ENCODE results near the gene SEMA6A. TPM values are rescaled to one million over a fixed set of nuclear protein-coding genes. Genes with fewer than 3 reads are reported as not detected.

The SEMA6A gene
- total RNA-seq, 1 experiment from 2014 or later, result not detected

- H3K9me3 ChIP-seq, result no peaks in the 10 kb centered on the region
- H3K36me3 ChIP-seq, result no peaks in the 10 kb centered on the region
- H3K4me3 ChIP-seq, result no peak overlapping the region
- H3K27me3 ChIP-seq, result no peaks in the 10 kb centered on the region
- no peak for DNase-seq
Measured at GRCh38 chr5:116448450-116448849, 126.2 kb downstream of the SEMA6A start.

GRCh38 chr5:116446356-116447005 lies 128.1 kb downstream of the SEMA6A start:
- Histone ChIP-seq H3K27me3 (no peaks in the 10 kb centered on the region), H3K9me3 (no peaks in the 10 kb centered on the region), H3K36me3 (no peaks in the 10 kb centered on the region), H3K4me3 (no peak overlapping the region)
- DNase-seq, result no peak

DNA sequence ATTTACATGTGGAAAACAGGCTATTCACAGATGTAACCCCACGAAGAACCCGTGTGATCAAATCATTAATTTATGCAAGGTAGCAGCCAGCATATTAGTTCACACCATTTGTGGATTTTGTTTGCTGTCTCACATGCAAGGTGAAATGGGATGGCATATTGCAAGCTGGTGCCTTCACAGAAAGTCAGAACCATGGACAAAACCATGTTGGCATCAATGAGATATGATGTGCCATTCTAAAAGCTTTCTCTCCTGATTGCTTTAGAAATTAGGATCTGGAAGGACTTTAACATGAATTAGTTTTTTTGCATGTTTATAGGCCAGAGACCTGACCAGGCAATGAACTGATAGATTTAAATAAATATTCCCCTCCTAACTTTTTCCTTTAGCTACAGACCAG lies 129.3 kb downstream of the SEMA6A start:
- Histone ChIP-seq H3K4me3 (no peak overlapping the region), H3K27me3 (no peaks in the 10 kb centered on the region), H3K36me3 (no peaks in the 10 kb centered on the region), H3K9me3 (no peaks in the 10 kb centered on the region)
- no peak for DNase-seq

DNA sequence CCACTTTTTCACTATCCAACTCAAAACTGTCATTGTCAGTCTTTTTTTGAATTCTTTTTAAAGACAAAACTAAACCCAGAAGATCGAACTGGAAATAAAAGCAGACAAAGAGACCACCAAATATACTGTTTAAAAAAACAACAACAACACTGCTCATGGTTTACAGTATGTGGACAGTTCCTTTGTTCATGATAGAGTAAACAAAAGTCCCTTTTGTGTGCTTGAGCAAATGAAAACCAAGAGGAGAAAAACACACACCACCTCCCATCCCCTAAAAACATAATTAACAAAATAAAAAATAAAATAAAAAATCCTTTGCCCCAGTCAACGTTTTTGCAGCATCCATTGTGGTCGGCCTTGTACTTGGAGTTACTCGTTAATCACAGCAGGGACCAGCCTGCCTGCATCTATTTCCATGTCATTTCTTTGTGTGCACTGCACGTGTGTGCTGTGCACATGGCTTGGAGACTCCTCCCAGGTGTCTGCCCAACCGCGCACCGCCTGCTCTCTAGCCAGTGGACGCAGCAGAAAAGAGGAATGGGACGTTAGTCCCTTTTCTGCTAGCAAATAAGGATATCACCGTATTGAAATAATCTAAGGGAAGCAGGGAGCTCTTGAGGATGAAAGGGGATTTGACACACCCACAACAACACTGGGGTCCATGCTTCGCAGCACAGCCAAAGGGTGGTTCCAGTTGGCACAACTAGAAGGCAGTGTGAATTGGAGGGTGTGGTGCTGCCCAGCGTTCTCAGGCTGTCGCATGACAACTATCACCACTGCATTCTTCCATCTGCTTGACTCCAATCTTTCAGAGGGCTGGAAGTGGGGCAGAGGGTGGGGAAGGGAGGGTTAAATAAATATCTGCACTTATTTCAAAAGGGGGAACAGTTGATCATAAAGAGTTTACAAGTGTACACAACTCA lies 130.0 kb downstream of the SEMA6A start:
- Histone ChIP-seq H3K27me3 (no peaks in the 10 kb centered on the region), H3K9me3 (no peaks in the 10 kb centered on the region), H3K36me3 (no peaks in the 10 kb centered on the region), H3K4me3 (no peak overlapping the region)
- DNase-seq, result no peak

GRCh38 chr5:116442931-116443551 lies 131.6 kb downstream of the SEMA6A start:
- no peak overlapping the region for H3K4me3 ChIP-seq

GRCh38 chr5:116442095-116442534 lies 132.5 kb downstream of the SEMA6A start:
- Histone ChIP-seq H3K4me3 (no peak overlapping the region), H3K9me3 (no peaks in the 10 kb centered on the region), H3K36me3 (no peaks in the 10 kb centered on the region), H3K27me3 (no peaks in the 10 kb centered on the region)
- peak; percentile 47 for DNase-seq

More at GRCh38 chr5:116442931-116443551, 131.6 kb downstream of the SEMA6A start:
- Histone ChIP-seq H3K27me3 (no peaks in the 10 kb centered on the region), H3K9me3 (no peaks in the 10 kb centered on the region), H3K36me3 (no peaks in the 10 kb centered on the region)
- DNase-seq, result no peak

DNA sequence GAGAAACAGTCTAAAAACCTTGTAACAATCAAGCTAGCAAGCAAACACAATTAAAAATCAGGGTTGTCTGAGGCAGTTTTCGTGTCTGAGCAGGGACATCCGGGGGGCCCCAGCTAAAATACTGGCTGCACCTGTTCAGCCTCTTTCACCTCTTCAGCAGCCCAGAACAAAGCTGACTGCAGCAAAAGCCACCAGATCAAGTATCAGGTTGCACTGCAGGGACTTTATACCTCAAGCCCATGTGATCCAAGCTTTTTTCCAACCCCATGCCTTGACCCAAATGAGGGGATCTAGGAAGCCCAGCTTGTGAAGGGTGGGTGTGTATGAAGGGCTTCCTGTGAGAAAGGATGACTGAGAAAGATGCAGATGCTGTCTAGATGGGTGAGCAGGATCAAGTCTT lies 133.4 kb downstream of the SEMA6A start:
- no peaks in the 10 kb centered on the region for H3K27me3 ChIP-seq
- H3K36me3 ChIP-seq, result no peaks in the 10 kb centered on the region
- H3K9me3 ChIP-seq, result no peaks in the 10 kb centered on the region
- no peak overlapping the region for H3K4me3 ChIP-seq
- no peak for DNase-seq

- DNase-seq, result no peak
- H3K9me3 ChIP-seq, result no peaks in the 10 kb centered on the region
- H3K4me3 ChIP-seq, result no peak overlapping the region
- no peaks in the 10 kb centered on the region for H3K36me3 ChIP-seq
- H3K27me3 ChIP-seq, result no peaks in the 10 kb centered on the region
Measured at GRCh38 chr5:116440457-116441001, 134.1 kb downstream of the SEMA6A start.

DNA sequence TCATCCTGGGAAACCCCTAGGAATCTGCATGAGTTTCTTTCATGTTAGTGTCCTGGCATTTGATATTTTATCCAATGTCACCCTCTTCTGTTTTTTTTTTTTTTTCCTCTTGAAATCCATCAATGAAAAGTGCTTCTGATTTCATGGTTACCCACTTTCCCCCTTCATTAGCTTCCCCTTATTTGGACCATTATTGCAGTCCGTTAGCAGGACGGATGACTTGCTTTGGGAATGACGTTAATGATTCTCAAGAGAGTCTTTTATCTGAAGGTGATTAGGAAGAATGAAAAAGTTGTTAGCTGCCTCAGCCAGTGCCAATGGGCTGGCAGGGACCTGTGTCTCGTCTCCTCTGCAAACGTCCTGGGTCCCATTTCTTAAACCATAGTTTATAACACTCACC lies 134.7 kb downstream of the SEMA6A start:
- Histone ChIP-seq H3K4me3 (no peak overlapping the region), H3K9me3 (no peaks in the 10 kb centered on the region), H3K27me3 (no peaks in the 10 kb centered on the region), H3K36me3 (no peaks in the 10 kb centered on the region)
- no peak for DNase-seq

GRCh38 chr5:116438979-116439554 lies 135.6 kb downstream of the SEMA6A start:
- no peak overlapping the region for H3K4me3 ChIP-seq
- DNase-seq, result no peak
- H3K27me3 ChIP-seq, result no peaks in the 10 kb centered on the region; the same call in 1 of the 2 replicates
- no peaks in the 10 kb centered on the region for H3K36me3 ChIP-seq
- no peaks in the 10 kb centered on the region for H3K9me3 ChIP-seq

DNA sequence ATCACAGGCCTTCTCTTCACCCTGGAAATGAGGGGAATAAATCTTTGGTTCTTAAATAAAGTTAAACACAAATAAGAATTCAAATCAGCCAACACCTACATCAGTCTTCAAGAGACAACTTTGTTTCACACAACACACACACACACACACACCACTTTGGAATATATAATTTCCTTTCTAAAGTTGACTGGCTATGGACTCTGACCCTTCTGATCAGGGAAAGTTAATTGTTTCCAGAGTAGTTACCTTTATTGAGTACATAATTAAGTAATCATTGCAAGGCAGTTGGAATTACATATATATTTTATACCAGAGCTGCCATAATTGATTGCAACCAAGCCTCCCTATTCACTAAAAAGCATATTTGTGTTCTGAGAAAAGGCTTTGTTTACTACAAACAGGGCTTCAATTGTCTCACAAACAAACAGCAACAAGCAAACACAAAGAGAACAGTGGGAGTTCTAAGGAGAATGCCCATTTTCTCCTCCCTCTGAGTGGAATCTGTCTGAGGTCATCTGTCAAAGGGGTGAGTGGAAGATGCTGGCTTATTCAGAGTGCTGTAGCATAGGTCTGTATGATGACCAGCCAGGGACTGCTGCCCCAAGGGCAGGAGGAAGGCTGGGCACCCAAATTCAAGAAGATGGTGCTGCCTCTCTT lies 136.6 kb downstream of the SEMA6A start:
- DNase-seq, result no peak
- no peaks in the 10 kb centered on the region; the same call in 1 of the 2 replicates for H3K27me3 ChIP-seq
- H3K9me3 ChIP-seq, result no peaks in the 10 kb centered on the region
- H3K36me3 ChIP-seq, result no peaks in the 10 kb centered on the region
- no peak overlapping the region for H3K4me3 ChIP-seq

GRCh38 chr5:116437351-116437705 lies 137.3 kb downstream of the SEMA6A start:
- H3K36me3 ChIP-seq, result no peaks in the 10 kb centered on the region
- no peaks in the 10 kb centered on the region; the same call in 1 of the 2 replicates for H3K27me3 ChIP-seq
- no peaks in the 10 kb centered on the region for H3K9me3 ChIP-seq
- no peak overlapping the region for H3K4me3 ChIP-seq
- DNase-seq, result no peak

GRCh38 chr5:116436674-116437350 lies 137.8 kb downstream of the SEMA6A start:
- no peaks in the 10 kb centered on the region; the same call in 1 of the 2 replicates for H3K27me3 ChIP-seq
- no peaks in the 10 kb centered on the region for H3K9me3 ChIP-seq
- H3K4me3 ChIP-seq, result no peak overlapping the region
- H3K36me3 ChIP-seq, result no peaks in the 10 kb centered on the region
- no peak for DNase-seq

GRCh38 chr5:116428966-116429365 lies 145.7 kb downstream of the SEMA6A start:
- Histone ChIP-seq H3K9me3 (no peaks in the 10 kb centered on the region), H3K27me3 (no peaks in the 10 kb centered on the region; the same call in 1 of the 2 replicates), H3K36me3 (no peaks in the 10 kb centered on the region), H3K4me3 (no peak overlapping the region)
- DNase-seq, result no peak

DNA sequence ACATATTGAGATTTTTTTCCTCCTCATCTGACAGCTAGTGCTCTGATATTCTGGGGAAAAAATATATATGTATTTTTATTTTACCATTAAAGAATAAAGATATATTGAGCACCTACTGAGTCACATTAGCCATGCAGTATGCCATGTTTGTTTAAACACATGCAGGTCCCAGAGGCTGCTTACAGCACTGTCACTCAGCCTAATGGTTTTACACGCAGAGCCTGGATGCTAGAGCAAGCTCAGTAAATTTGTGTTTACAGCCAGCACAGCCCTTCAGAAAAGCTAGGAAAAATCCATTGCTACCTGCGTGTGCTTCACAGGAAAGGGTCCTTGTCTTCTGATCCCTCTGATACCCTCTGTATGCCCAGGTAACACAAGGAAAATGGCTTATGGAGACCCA lies 146.2 kb downstream of the SEMA6A start:
- H3K4me3 ChIP-seq, result no peak overlapping the region
- H3K36me3 ChIP-seq, result no peaks in the 10 kb centered on the region
- no peaks in the 10 kb centered on the region for H3K27me3 ChIP-seq
- H3K9me3 ChIP-seq, result no peaks in the 10 kb centered on the region
- no peak for DNase-seq

DNA sequence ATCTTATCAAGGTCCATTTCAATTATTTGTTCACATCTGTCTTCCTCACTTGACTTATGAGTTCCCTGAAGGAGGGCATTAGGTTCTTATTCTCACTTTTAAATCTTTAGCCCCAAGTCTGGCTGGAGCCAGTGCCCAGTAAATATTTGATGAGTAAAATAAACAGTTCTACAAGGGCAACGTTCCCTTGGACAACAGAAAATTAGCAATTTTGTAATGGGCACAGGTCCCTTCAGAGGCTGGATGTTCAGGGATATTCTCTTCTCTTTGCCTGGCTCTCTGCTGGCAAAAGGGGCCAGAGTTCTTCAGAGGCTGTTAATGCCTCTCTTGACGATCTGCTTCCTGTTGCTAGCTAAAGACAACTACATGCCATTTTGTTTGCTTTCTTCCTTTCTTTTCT lies 149.7 kb downstream of the SEMA6A start:
- no peaks in the 10 kb centered on the region for H3K9me3 ChIP-seq
- H3K36me3 ChIP-seq, result no peaks in the 10 kb centered on the region
- H3K4me3 ChIP-seq, result no peak overlapping the region
- no peaks in the 10 kb centered on the region for H3K27me3 ChIP-seq
- DNase-seq, result no peak
